GM13976 (cell line): ENCODE measurements around the gene GPC4.

Experiments used
- DNase-seq: peaks from one replicate; pipeline ENCODE4 v3.0.0; 2012; ENCODE audit warnings: low spot score
- in situ Hi-C: fragments of 300-500 bp; cut with MboI; formaldehyde crosslinking; loops from one replicate; pipeline ENCODE4 v1.12.0; 2022; ENCODE audit warnings: low sequenced_read_pairs, mixed read lengths, inconsistent platforms; ENCODE audit not compliant: unreplicated experiment
- TF ChIP-seq, protein P1 (sequence below): IDR thresholded peaks from 2 replicates; pipeline ENCODE4 v1.5.1; 2012; ENCODE audit warnings: borderline replicate concordance, mild to moderate bottlenecking; ENCODE audit not compliant: insufficient read depth; ENCODE audit errors: extremely low read depth, missing control alignments, control extremely low read depth

Gene GPC4

DNA sequence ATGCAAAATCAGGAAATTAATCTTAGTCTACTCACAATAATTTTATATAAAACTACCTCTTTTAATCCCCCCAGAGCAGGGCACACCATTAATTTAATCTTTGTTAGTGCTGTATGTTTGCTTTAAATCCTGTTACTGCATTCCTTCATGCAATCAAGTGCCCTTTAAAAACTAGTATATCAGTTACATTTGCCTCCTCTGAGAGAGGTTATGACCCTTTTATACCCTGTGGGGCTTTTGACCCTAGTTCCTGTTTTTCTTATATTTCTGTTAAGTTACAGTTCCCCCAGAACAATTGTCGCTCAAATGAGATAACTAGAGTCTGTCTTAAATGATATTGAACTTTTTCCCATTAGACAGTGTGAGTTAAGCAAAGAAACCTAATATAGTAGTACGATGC, 46.2 kb downstream of the GPC4 start:
- in situ Hi-C loops: no loop called here
- TF ChIP-seq, protein P1, sequence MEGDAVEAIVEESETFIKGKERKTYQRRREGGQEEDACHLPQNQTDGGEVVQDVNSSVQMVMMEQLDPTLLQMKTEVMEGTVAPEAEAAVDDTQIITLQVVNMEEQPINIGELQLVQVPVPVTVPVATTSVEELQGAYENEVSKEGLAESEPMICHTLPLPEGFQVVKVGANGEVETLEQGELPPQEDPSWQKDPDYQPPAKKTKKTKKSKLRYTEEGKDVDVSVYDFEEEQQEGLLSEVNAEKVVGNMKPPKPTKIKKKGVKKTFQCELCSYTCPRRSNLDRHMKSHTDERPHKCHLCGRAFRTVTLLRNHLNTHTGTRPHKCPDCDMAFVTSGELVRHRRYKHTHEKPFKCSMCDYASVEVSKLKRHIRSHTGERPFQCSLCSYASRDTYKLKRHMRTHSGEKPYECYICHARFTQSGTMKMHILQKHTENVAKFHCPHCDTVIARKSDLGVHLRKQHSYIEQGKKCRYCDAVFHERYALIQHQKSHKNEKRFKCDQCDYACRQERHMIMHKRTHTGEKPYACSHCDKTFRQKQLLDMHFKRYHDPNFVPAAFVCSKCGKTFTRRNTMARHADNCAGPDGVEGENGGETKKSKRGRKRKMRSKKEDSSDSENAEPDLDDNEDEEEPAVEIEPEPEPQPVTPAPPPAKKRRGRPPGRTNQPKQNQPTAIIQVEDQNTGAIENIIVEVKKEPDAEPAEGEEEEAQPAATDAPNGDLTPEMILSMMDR: no peak
- DNase-seq: no peak

- DNase-seq: no peak
- TF ChIP-seq, protein P1: no peak
- in situ Hi-C loops: no loop called here
Observed at GRCh38 chrX:133366735-133367134, 48.6 kb downstream of the GPC4 start.

- TF ChIP-seq, protein P1: no peak
- in situ Hi-C loops: no loop called here
- DNase-seq: no peak
Observed at GRCh38 chrX:133365871-133366611, 49.2 kb downstream of the GPC4 start.

DNA sequence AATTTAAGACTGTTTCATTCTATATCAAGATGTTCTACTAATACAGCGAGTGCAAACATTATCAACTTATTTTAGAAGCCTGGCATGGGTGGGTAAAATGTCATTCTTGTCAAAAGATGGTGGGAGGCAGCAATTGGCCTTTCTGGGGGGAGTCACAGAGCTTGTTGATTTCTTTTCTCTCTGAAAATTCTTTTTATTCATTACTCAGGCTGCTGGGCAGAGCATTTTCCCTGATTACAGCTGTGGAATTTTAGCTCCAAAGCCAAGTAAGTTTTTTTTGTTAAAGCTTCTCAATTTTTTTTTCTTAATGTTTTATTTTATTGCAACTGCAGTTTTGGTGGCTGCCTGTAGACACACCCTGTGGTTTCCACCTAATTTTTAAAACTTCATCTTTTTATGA, 50.4 kb downstream of the GPC4 start:
- DNase-seq: no peak

GRCh38 chrX:133364196-133364595, 51.1 kb downstream of the GPC4 start:
- DNase-seq: no peak
- in situ Hi-C loops: no loop called here
- TF ChIP-seq, protein P1: no peak

More for the DNA sequence above, 50.4 kb downstream of the GPC4 start:
- in situ Hi-C loops: no loop called here
- TF ChIP-seq, protein P1: no peak

- TF ChIP-seq, protein P1: no peak
- in situ Hi-C loops: no loop called here
- DNase-seq: no peak
Observed at GRCh38 chrX:133362538-133362937, 52.8 kb downstream of the GPC4 start.

- in situ Hi-C loops: no loop called here
- TF ChIP-seq, protein P1: no peak
- no peak for DNase-seq
Observed at GRCh38 chrX:133359466-133359865, 55.8 kb downstream of the GPC4 start.
